Stimulated activated CD4-positive, alpha-beta T cell treated with anti-CD3 and anti-CD28 coated beads, Interleukin-1b, Interleukin-23, amount 100 ng/mL, for 4 hours (primary cell): ENCODE measurements around the gene NKAIN1.
"Not testable (repeated sequence)": the region's sequence is repeated elsewhere in the genome, so short reads cannot be mapped to it uniquely, and the experiment has no call there.

ENCODE experiments used
- DNase-seq, 2 donors: peaks; one replicate each; pipeline ENCODE4 v3.0.0-alpha.2; 2020; ENCODE audit warnings: low read depth in 2 of 2

The NKAIN1 gene

DNA sequence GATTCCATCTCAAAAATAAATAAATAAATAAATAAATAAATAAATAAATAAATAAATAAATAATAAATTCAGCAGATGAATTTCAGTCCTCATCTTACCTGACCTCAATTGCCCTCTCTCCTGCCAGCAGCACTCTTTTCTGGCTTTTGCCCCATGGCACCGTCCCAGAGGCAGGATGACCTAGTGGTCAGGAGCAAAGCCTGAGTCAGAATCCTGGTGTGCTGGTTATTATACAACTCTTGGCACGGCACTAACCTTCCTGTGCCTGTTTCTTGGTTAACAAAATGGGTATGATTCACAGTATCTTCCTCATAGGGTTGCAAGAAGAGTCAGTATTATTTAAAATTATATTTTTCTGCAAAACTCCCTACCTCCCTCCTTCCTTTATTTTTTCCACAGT is 43.0 kb downstream of the NKAIN1 start:
- no peak for DNase-seq

DNA sequence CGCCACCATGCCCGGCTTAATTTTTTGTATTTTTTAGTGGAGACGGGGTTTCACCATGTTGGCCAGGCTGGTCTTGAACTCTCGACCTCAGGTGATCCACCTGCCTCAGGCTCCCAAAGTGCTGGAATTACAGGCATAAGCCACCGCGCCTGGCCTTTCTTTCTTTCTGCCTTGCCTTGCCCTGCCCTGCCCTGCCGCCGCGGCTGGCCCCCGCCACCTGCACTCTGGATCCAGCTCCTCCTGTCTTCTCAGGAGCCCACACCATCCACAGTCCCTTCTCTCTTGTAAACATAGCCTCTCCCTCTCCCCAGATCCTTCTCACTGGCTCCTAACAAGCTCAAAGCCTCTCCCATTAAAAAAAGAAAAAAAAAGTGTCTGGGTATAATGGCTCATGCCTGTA is 44.4 kb downstream of the NKAIN1 start:
- not testable (repeated sequence) for DNase-seq

GRCh38 chr1:31193729-31194128 is 46.0 kb downstream of the NKAIN1 start:
- no peak for DNase-seq

DNA sequence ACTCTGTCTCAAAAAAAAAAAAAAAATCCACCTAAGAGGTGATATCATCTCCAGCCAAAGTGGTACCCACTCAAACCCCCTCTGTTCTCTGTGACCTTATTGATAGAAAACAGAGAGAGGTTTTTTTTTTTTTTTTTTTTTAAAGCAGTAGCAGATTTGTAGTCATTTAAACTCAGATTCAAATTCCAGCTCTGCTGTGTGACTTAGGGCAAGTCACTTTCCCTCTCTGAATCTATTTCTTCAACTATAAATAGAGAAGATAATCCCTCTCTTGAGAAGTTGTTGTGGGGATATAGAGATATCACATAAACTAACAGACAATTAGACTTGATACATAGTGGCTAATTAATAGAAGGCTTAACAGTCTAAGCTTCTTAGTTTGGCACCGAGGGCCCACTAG is 48.4 kb downstream of the NKAIN1 start:
- DNase-seq, result no peak

DNA sequence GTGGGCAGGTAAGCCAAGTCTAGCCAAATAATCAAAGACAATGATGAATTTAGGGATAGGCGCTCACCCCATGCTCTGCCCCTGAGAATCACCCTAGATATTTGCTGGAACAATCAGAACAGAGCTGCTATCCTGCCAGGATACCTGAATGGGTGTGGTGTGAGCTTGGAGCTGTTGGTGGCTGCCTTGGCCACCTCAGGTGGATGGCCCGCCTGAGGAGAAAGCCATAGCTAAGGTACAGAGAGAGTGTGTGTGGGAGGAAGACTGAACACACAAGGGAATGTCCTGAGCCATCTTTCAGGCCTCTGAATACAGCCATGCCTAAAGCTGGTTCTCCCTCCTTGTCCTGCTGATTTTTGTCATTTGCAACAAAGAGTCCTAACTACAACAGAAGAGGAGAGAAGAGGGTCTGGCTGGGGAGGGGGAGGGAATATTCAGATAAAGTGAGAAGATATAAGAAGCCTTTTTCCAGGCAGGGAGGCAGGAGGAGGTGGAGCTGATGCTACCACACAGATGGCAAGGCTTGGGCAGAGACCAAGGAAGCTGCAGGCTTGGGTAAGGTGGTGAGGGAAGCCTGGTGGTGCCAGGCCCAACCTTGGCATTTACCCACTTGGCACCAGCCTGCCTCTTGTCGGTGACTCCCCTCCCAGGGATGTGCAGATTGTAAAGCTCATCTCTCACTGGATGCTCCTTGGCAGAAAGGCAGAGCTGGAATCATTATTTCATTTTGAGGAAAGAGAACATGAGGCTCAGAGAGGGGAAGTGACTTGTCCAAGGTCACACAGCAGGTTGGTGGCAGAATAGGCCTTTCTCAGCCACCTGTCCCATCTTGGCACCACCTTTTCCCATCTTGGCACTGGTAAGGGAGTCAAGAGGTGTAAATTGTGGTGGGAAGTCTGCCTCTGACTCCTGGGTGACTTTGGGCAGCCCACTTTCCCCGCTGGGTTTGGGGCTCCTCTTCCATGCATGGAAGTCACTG is 49.7 kb downstream of the NKAIN1 start:
- no peak for DNase-seq

- no peak for DNase-seq
Measured at GRCh38 chr1:31183927-31184554, 55.6 kb downstream of the NKAIN1 start.

GRCh38 chr1:31183126-31183525 is 56.6 kb downstream of the NKAIN1 start:
- no peak for DNase-seq

- DNase-seq, result peak; percentile 23 to 47
Measured at GRCh38 chr1:31182352-31182751, 57.3 kb downstream of the NKAIN1 start.

DNA sequence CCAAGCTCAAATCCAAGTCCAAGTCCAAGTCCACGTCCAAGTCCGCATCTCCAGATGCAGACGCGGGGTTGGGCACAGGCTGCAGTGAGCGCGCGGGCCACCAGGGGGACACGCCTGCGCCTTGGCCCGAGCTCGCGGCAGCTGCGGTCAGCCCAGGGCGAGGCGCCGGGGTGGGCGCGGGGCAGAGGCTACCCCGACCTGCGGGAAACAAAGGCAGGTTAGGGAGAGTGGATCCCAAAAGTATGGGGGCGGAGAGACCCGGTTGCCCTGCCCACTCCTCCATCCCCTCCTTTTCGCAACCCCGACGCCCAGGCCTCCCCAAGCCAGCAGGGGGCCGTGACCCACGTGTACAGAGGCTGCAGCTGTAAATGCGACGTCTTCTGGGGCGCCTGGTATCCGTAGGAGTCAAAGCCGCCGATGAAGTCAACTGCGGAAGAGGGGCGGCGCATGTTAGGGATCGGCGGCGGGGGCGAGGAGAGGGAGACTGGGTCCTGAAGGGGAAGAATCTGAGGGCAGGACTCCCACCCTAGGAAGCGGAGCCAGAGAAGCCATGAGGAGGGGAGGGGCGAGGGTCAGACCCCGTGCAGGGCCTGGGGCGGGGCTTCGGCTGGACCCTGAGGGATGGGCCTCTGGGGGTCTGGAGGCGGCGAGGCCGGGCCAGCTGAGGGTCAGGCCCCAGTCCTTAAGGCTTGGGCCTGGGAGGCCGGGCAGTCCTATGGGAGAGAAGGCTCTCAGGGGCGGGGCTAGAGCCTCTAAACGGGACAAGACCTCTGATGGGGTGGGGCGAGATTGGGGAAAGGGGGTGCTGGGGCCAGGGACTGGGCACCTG is 58.0 kb downstream of the NKAIN1 start:
- DNase-seq, result peak in 1 of 2 donors; percentile 48

- DNase-seq, result no peak
Measured at GRCh38 chr1:31180338-31180737, 59.3 kb downstream of the NKAIN1 start.

DNA sequence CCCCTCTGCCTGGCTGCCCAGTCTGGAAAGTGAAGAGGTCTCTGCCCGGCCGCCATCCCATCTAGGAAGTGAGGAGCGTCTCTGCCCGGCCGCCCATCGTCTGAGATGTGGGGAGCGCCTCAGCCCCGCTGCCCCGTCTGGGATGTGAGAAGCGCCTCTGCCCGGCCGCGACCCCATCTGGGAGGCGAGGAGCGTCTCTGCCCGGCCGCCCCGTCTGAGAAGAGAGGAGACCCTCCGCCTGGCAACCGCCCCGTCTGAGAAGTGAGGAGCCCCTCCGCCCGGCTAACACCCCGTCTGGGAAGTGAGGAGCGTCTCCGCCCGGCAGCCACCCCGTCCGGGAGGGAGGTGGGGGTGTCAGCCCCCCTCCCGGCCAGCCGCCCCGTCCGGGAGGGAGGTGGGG is 63.4 kb downstream of the NKAIN1 start:
- DNase-seq, result not testable (repeated sequence)

- DNase-seq, result no peak
Measured at GRCh38 chr1:31170486-31170735, 69.3 kb downstream of the NKAIN1 start.

- DNase-seq, result no peak
Measured at GRCh38 chr1:31166462-31166861, 73.2 kb downstream of the NKAIN1 start.

- no peak for DNase-seq
Measured at GRCh38 chr1:31164291-31164690, 75.4 kb downstream of the NKAIN1 start.

DNA sequence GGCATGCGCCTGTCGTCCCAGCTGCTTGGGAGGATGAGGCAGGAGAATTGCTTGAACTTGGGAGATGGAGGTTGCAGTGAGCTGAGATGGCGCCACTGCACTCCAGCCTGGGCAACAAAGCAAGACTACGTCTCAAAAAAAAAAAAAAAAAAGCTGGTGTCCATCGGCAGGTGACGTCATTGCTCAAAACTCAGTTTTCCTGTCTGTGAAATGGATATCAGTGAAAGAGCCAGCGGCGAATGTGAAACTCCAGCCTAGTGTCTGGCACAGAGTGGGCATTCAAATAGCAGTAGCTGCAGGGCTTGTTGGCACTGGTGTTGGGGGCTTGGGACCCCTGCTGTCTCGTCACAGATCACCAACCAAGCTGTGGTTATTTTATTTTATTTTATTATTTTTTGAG is 75.8 kb downstream of the NKAIN1 start:
- DNase-seq, result no peak

DNA sequence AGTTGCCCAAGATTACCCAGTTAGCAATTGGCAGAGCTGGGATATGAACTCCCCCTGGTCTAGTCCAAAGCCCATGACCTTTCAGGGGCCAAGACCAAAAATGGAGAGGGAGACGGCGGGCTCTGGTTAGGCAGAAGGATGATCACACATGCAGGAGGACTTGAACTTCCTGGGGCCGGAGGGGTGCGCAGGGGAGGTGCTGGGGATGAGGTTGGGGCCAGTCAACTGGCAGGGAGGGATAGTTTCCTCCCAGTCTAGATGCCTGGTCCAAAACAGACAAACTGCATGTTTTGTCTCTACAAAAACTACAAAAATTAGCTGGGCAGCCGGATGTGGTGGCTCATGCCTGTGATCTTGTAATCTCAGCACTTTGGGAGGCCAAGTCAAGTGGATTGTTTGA is 78.1 kb downstream of the NKAIN1 start:
- DNase-seq, result no peak

- DNase-seq, result no peak
Measured at GRCh38 chr1:31159869-31160611, 79.6 kb downstream of the NKAIN1 start.

DNA sequence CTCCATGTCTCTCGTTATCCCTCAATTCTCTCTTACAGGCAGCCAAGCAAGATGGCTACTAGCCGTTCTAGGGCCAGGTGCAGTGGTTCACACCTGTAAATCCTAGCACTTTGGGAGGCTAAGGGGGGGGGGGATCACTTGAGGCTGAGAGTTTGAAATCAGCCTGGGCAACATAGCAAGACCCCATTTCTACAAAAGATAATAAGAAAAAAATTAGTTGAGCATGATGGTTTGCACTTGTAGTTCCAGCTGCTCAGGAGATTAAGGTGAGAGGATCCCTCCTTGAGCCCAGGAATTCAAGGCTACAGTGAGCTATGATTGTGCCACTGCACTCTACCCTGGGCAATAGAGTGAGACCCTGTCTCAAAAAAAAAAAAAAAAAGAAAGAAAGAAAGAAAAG is 80.4 kb downstream of the NKAIN1 start:
- DNase-seq, result no peak

GRCh38 chr1:31155216-31155806 is 84.4 kb downstream of the NKAIN1 start:
- peak; percentile 41 to 64 for DNase-seq

GRCh38 chr1:31154632-31155215 is 85.0 kb downstream of the NKAIN1 start:
- DNase-seq, result peak; percentile 62 to 71
